Measurements from ENCODE around the gene OTOP2. TPM values are rescaled to one million over a fixed set of nuclear protein-coding genes. Genes with fewer than 3 reads are reported as not detected.
"Not testable (repeated sequence)": the region's sequence is repeated elsewhere in the genome, so short reads cannot be mapped to it uniquely, and the experiment has no call there.

Gene OTOP2
- total RNA-seq, 6 experiments from 2014 or later = not detected

- H3K9me3 Mint-ChIP-seq = no peaks in the 10 kb centered on the region
- peak overlapping the region; percentile 91 for H3K4me3 Mint-ChIP-seq
- H3K27ac Mint-ChIP-seq = peak overlapping the region; percentile 91
- no peak; the same call in 1 of the 2 replicates for TF ChIP-seq CTCF (IDR thresholded peaks at IDR 0.05)
- peaks cover 10% of the 10 kb centered on the region for H3K4me1 Mint-ChIP-seq (ENCODE audit: low read depth)
- no peaks in the 10 kb centered on the region for H3K36me3 Mint-ChIP-seq (ENCODE audit: low read depth)
- DNase-seq = no peak
- H3K27me3 Mint-ChIP-seq (ENCODE audit: insufficient read depth) = peaks cover 6% of the 10 kb centered on the region
Observed at GRCh38 chr17:74981979-74982662, 58.0 kb downstream of the OTOP2 start.

- not testable (repeated sequence) for H3K9me3 Mint-ChIP-seq; H3K27me3 Mint-ChIP-seq (ENCODE audit: insufficient read depth); H3K27ac Mint-ChIP-seq; DNase-seq; H3K36me3 Mint-ChIP-seq (ENCODE audit: low read depth)
- H3K4me1 Mint-ChIP-seq (ENCODE audit: low read depth) = peaks cover 10% of the 10 kb centered on the region
- peak overlapping the region; percentile 91 for H3K4me3 Mint-ChIP-seq
Observed at GRCh38 chr17:74982663-74983313, 58.7 kb downstream of the OTOP2 start.

Other genes starting within 250 kb of the OTOP2 start
- gene CD300LF, start 211.3 kb upstream of the OTOP2 start, total RNA-seq (2021; fragmentation: NEBNext Ultra II Directional; extraction: Animal tissue kit (Norgen Biotek cat#: 25700)) = not detected
- gene RAB37, start 187.0 kb upstream of the OTOP2 start, total RNA-seq (2021; fragmentation: NEBNext Ultra II Directional; extraction: Animal tissue kit (Norgen Biotek cat#: 25700)) = under 1 TPM in 3 of 6 experiments, not detected in 3; 0.11 to 0.28 (median 0.12) TPM
- gene NHERF1, start 175.6 kb upstream of the OTOP2 start, total RNA-seq (2021; fragmentation: NEBNext Ultra II Directional; extraction: Animal tissue kit (Norgen Biotek cat#: 25700)) = 10 to 100 TPM; 15.7 to 18.9 (median 17.5) TPM
- 10 to 100 TPM; 40.9 to 50.7 (median 46.6) TPM for gene NAT9, start 147.9 kb upstream of the OTOP2 start, total RNA-seq (2021; fragmentation: NEBNext Ultra II Directional; extraction: Animal tissue kit (Norgen Biotek cat#: 25700))
- under 1 TPM in 2 of 6 experiments, not detected in 4; 0.05 to 0.07 TPM for gene GRIN2C, start 64.4 kb upstream of the OTOP2 start, total RNA-seq (2021; fragmentation: NEBNext Ultra II Directional; extraction: Animal tissue kit (Norgen Biotek cat#: 25700))
- gene FDXR, start 51.3 kb upstream of the OTOP2 start, total RNA-seq (2021; fragmentation: NEBNext Ultra II Directional; extraction: Animal tissue kit (Norgen Biotek cat#: 25700)) = 10 to 100 TPM; 25.5 to 35.5 (median 33.9) TPM
- gene FADS6, start 30.6 kb upstream of the OTOP2 start, total RNA-seq (2021; fragmentation: NEBNext Ultra II Directional; extraction: Animal tissue kit (Norgen Biotek cat#: 25700)) = not detected
- gene USH1G, start 1.0 kb upstream of the OTOP2 start, total RNA-seq (2021; fragmentation: NEBNext Ultra II Directional; extraction: Animal tissue kit (Norgen Biotek cat#: 25700)) = not detected
- not detected for gene OTOP3, start 11.6 kb downstream of the OTOP2 start, total RNA-seq (2021; fragmentation: NEBNext Ultra II Directional; extraction: Animal tissue kit (Norgen Biotek cat#: 25700))
- gene HID1, start 48.5 kb downstream of the OTOP2 start, total RNA-seq (2021; fragmentation: NEBNext Ultra II Directional; extraction: Animal tissue kit (Norgen Biotek cat#: 25700)) = under 1 TPM; 0.40 to 0.96 (median 0.56) TPM
- 10 to 100 TPM; 27.5 to 35.8 (median 30.4) TPM for gene CDR2L, start 63.4 kb downstream of the OTOP2 start, total RNA-seq (2021; fragmentation: NEBNext Ultra II Directional; extraction: Animal tissue kit (Norgen Biotek cat#: 25700))
- gene MRPL58, start 88.4 kb downstream of the OTOP2 start, total RNA-seq (2021; fragmentation: NEBNext Ultra II Directional; extraction: Animal tissue kit (Norgen Biotek cat#: 25700)) = 10 to 100 TPM; 39.2 to 50.6 (median 47.8) TPM
- gene ATP5PD, start 122.7 kb downstream of the OTOP2 start, total RNA-seq (2021; fragmentation: NEBNext Ultra II Directional; extraction: Animal tissue kit (Norgen Biotek cat#: 25700)) = 100 to 1,000 TPM; 362 to 410 (median 386) TPM
- gene KCTD2, start 123.0 kb downstream of the OTOP2 start, total RNA-seq (2021; fragmentation: NEBNext Ultra II Directional; extraction: Animal tissue kit (Norgen Biotek cat#: 25700)) = 10 to 100 TPM; 20.3 to 24.0 (median 21.3) TPM
- 10 to 100 TPM; 13.9 to 25.0 (median 21.1) TPM for gene SLC16A5, start 163.7 kb downstream of the OTOP2 start, total RNA-seq (2021; fragmentation: NEBNext Ultra II Directional; extraction: Animal tissue kit (Norgen Biotek cat#: 25700))
- 10 to 100 TPM in 2 of 6 experiments, 1 to 10 TPM in 4; 9.1 to 11.7 (median 9.6) TPM for gene ARMC7, start 185.7 kb downstream of the OTOP2 start, total RNA-seq (2021; fragmentation: NEBNext Ultra II Directional; extraction: Animal tissue kit (Norgen Biotek cat#: 25700))
- gene NT5C, start 207.5 kb downstream of the OTOP2 start, total RNA-seq (2021; fragmentation: NEBNext Ultra II Directional; extraction: Animal tissue kit (Norgen Biotek cat#: 25700)) = 10 to 100 TPM; 30.4 to 41.7 (median 36.3) TPM
- gene JPT1, start 230.2 kb downstream of the OTOP2 start, total RNA-seq (2021; fragmentation: NEBNext Ultra II Directional; extraction: Animal tissue kit (Norgen Biotek cat#: 25700)) = 100 to 1,000 TPM; 236 to 276 (median 265) TPM